HepG2 (cell line): ENCODE data around the gene DNAJB6. TPM values are rescaled to one million over a fixed set of nuclear protein-coding genes. Genes with fewer than 3 reads are reported as not detected.

Experiments
- ATAC-seq: fragments of 200-7000 bp; cut with Tn5 transposase; 3 replicates; pipeline ENCODE4 v1.9.1; 2020; ENCODE audit warnings: mild to moderate bottlenecking, moderate library complexity
- BruUV-seq: library from RNA; stranded (reverse); fragments of 400-500 nt; replicated peaks from 2 replicates; lab custom pipeline; 2021; lab: Mats Ljungman, UMichigan
- CTCF ChIA-PET: fragments of 300-600 bp; formaldehyde crosslinking; extraction: SDS; loops from one replicate; lab custom pipeline; 2021; ENCODE audit warnings: low total read pairs, inconsistent platforms, low intra/inter-chr PET ratio; lab: Yijun Ruan, JAX
- POLR2A ChIA-PET: fragments of 350-600 bp; sonication (Branson Sonifier 250); formaldehyde crosslinking; loops from one replicate; lab custom pipeline; 2020; ENCODE audit warnings: antibody characterized with exemption, inconsistent platforms; lab: Yijun Ruan, JAX
- DNase-seq: peaks from one replicate; pipeline ENCODE4 v3.0.0-alpha.2; 2015; ENCODE audit warnings: low spot score
- FAIRE-seq: peaks from 3 replicates; lab custom pipeline; 2011; peaks lifted over from hg19 to GRCh38; lab: Jason Lieb, UNC
- H2AFZ ChIP-seq: one replicate; pipeline ENCODE4 v1.6.1; 2011; ENCODE audit warnings: low read length, inconsistent platforms
- H3K27ac ChIP-seq: fragments of 300-600 bp; 3 replicates; pipeline ENCODE4 v1.8.0; 2011; ENCODE audit warnings: mixed run types, mild to moderate bottlenecking, mixed read lengths, low read length, inconsistent platforms; ENCODE audit not compliant: insufficient read depth; ENCODE audit errors: extremely low read length
- H3K27me3 ChIP-seq, 2 experiments: fragments of 200-600 bp in 1 of 2; 2 replicates in 1 of 2; 3 replicates in 1 of 2; pipeline versions ENCODE4 v1.6.0 to v1.8.0; 2011; ENCODE audit warnings: low read length in 2 of 2, mild to moderate bottlenecking in 2 of 2, moderate library complexity in 2 of 2, inconsistent platforms in 1 of 2; ENCODE audit not compliant: insufficient read depth in 2 of 2, control insufficient read depth in 1 of 2
- H3K36me3 ChIP-seq, 2 experiments: fragments of 200-600 bp in 1 of 2; replicated peaks in 1 of 2; 2 replicates in 1 of 2; 3 replicates in 1 of 2; pipeline versions ENCODE4 v1.5.1 to v1.8.0; 2011; ENCODE audit warnings: low read length in 2 of 2, inconsistent platforms in 1 of 2; ENCODE audit not compliant: insufficient read depth in 2 of 2, control insufficient read depth in 1 of 2
- H3K4me1 ChIP-seq: 2 replicates; pipeline ENCODE4 v1.5.1; 2012; ENCODE audit warnings: low read length, inconsistent platforms; ENCODE audit not compliant: insufficient read depth
- H3K4me2 ChIP-seq: 2 replicates; pipeline ENCODE4 v1.6.0; 2011; ENCODE audit warnings: low read depth, low read length, inconsistent platforms
- H3K4me3 ChIP-seq, 3 experiments: fragments of 200-600 bp in 1 of 3; sonication (generic), shearing (Covaris generic) in 1 of 3; replicated peaks in 1 of 3; 2 replicates each; pipeline ENCODE4 v1.5.1; 2011 to 2016; ENCODE audit warnings: low read length in 3 of 3, inconsistent platforms in 2 of 3, low read depth in 2 of 3, mild to moderate bottlenecking in 2 of 3, control low read depth in 1 of 3, mixed read lengths in 1 of 3; ENCODE audit not compliant: insufficient read depth in 1 of 3
- H3K79me2 ChIP-seq: one replicate; pipeline ENCODE4 v1.6.1; 2011; ENCODE audit warnings: low read length, inconsistent platforms; ENCODE audit not compliant: insufficient read depth
- H3K9ac ChIP-seq: 2 replicates; pipeline ENCODE4 v1.6.0; 2011; ENCODE audit warnings: mild to moderate bottlenecking, low read depth, low read length, inconsistent platforms; ENCODE audit not compliant: insufficient read depth
- H3K9me3 ChIP-seq: 2 replicates; pipeline ENCODE4 v1.5.1; 2012; ENCODE audit warnings: mild to moderate bottlenecking, low read length
- H4K20me1 ChIP-seq: 2 replicates; pipeline ENCODE4 v1.6.0; 2011; ENCODE audit warnings: inconsistent platforms, mild to moderate bottlenecking, low read length, moderate library complexity; ENCODE audit not compliant: insufficient read depth
- CREBL2 ChIP-seq: sonication (generic); formaldehyde crosslinking; IDR thresholded peaks from 2 replicates; pipeline ENCODE4 v1.8.1; 2023; ENCODE audit warnings: missing genetic modification reagents, mild to moderate bottlenecking, borderline replicate concordance
- CSRNP2 ChIP-seq: sonication (generic); formaldehyde crosslinking; conservative IDR thresholded peaks from 2 replicates; pipeline ENCODE4 v1.8.0; 2022; ENCODE audit warnings: low read depth, missing genetic modification reagents
- E2F2 ChIP-seq: sonication (generic); formaldehyde crosslinking; IDR thresholded peaks from 2 replicates; pipeline ENCODE4 v1.4.0; 2020; ENCODE audit warnings: missing genetic modification reagents, borderline replicate concordance
- ELF3 ChIP-seq: IDR thresholded peaks from 2 replicates; pipeline ENCODE4 v1.6.1; 2016; ENCODE audit warnings: missing genetic modification reagents, missing compliant biosample characterization
- HDAC2 ChIP-seq: sonication (generic); formaldehyde crosslinking; IDR thresholded peaks from 2 replicates; pipeline ENCODE4 v1.4.0; 2020; ENCODE audit warnings: missing genetic modification reagents
- POLR2A ChIP-seq, 2 experiments: IDR thresholded peaks; 2 replicates each; pipeline ENCODE4 v1.6.1; 2011; ENCODE audit warnings: low read depth in 2 of 2, low read length in 2 of 2, mild to moderate bottlenecking in 1 of 2, moderate library complexity in 1 of 2; ENCODE audit not compliant: insufficient read depth in 1 of 2
- POLR2G ChIP-seq: fragments of 200-400 bp; formaldehyde crosslinking; IDR thresholded peaks from 2 replicates; pipeline ENCODE4 v1.6.1; 2018; ENCODE audit warnings: mild to moderate bottlenecking, low read depth, low read length, moderate library complexity
- PRDM10 ChIP-seq: sonication (generic); formaldehyde crosslinking; IDR thresholded peaks from 2 replicates; pipeline ENCODE4 v1.4.0; 2020; ENCODE audit warnings: low read depth, missing genetic modification reagents
- RFX5 ChIP-seq: IDR thresholded peaks from 2 replicates; pipeline ENCODE4 v1.6.1; 2011; ENCODE audit warnings: low read depth, low read length, improper control_type of control experiment
- ZBTB21 ChIP-seq: sonication (generic); formaldehyde crosslinking; IDR thresholded peaks from 2 replicates; pipeline ENCODE4 v1.4.0; 2020; ENCODE audit warnings: missing genetic modification reagents
- ZNF441 ChIP-seq: sonication (generic); formaldehyde crosslinking; IDR thresholded peaks from 2 replicates; pipeline ENCODE4 v1.7.0; 2021; ENCODE audit warnings: missing genetic modification reagents, borderline replicate concordance
- ZNF562 ChIP-seq: sonication (generic); formaldehyde crosslinking; IDR thresholded peaks from 2 replicates; pipeline ENCODE4 v1.8.0; 2022; ENCODE audit warnings: missing genetic modification reagents, borderline replicate concordance
- ZZZ3 ChIP-seq: sonication (generic); formaldehyde crosslinking; IDR thresholded peaks from 2 replicates; pipeline ENCODE4 v1.4.0; 2020; ENCODE audit warnings: missing genetic modification reagents, mild to moderate bottlenecking, borderline replicate concordance
- WGBS: methylation state at CpG from one replicate; pipeline ENCODE4 v1.1.6; 2017; ENCODE audit warnings: low lambda C conversion rate; 5-methylcytosine and 5-hydroxymethylcytosine counted together
- in situ Hi-C: cut with HindIII; loops from 2 replicates; pipeline ENCODE4 v1.10.0; 2017; ENCODE audit warnings: low pct_unique_long_range_greater_than_20kb; ENCODE audit not compliant: extremely low pct_ligation_motif_present
- intact Hi-C: fragments of 100-400 bp; cut with micrococcal nuclease; formaldehyde crosslinking; loops from one replicate; pipeline ENCODE4 v1.10.0; 2022; ENCODE audit not compliant: unreplicated experiment
- polyA plus RNA-seq, 8 experiments: library from polyadenylated mRNA; depleted of rRNA in 3 of 8; stranded (reverse) in 7 of 8; unstranded in 1 of 8; fragments of >200 nt; fragmentation: Illumina TruSeq in 4 of 8; extraction: Trizol in 4 of 8; gene quantifications; 2 replicates each; pipeline versions ENCODE4 v1.2.1 to v1.2.3, GENCODE V29; 2011 to 2016; ENCODE audit warnings: low read depth in 4 of 8, missing spikeins in 1 of 8, mixed read lengths in 1 of 8; ENCODE audit not compliant: insufficient read depth in 1 of 8
- total RNA-seq, 5 experiments: library from RNA; depleted of rRNA; stranded (reverse); fragments of >200 nt; fragmentation: Illumina TruSeq; extraction: Trizol; gene quantifications; 2 replicates each; pipeline ENCODE4 v1.2.3, GENCODE V29; 2016; ENCODE audit warnings: low read depth in 1 of 5

DNAJB6 gene
- total and polyA plus RNA-seq, 2 of the 13 experiments (the other 11 are each of a cell fraction or from before 2014, with no cell fraction given) = 29.9 to 53.9 TPM

- TF ChIP-seq PRDM10 (CRISPR knock-in tag) = no peak
- no peak for TF ChIP-seq RFX5
Observed at GRCh38 chr7:157418204-157419034, 81.6 kb downstream of the DNAJB6 start (continued).

- POLR2A ChIA-PET = no interaction called here
- FAIRE-seq (no peak), ATAC-seq (no peak), DNase-seq (no peak)
- H3K27me3 ChIP-seq = no peaks in the 10 kb centered on the region
- 73% methylated on average over 3 of the region's 8 CpGs for WGBS
- H3K4me2 ChIP-seq = no peak overlapping the region
- TF ChIP-seq POLR2G (no peak), CSRNP2 (no peak), CREBL2 (CRISPR knock-in tag) (no peak), ZZZ3 (no peak), ZBTB21 (CRISPR knock-in tag) (no peak), ELF3 (CRISPR knock-in tag) (no peak), E2F2 (no peak), ZNF441 (CRISPR knock-in tag) (no peak), HDAC2 (CRISPR knock-in tag) (no peak), POLR2A (IDR thresholded peaks at IDR 0.05; ENCODE audit: insufficient read depth in 1 of 2, low read depth in 2 of 2, low read length in 2 of 2) (no peak), ZNF562 (CRISPR knock-in tag) (no peak)
- no peak overlapping the region for H3K27ac ChIP-seq
- in situ Hi-C loops (no loop called here), intact Hi-C loops (no loop called here)
- no peaks in the 10 kb centered on the region for H3K4me1 ChIP-seq
- no peaks in the 10 kb centered on the region for H3K79me2 ChIP-seq
- peaks cover 7 to 19% of the 10 kb centered on the region in 2 experiments; a peak in 3 of 5 replicates for H3K36me3 ChIP-seq
- H2AFZ ChIP-seq = no peak overlapping the region
- no peak overlapping the region for H3K4me3 ChIP-seq
- no peak overlapping the region for H3K9ac ChIP-seq
- CTCF ChIA-PET = no interaction called here
- no peaks in the 10 kb centered on the region for H3K9me3 ChIP-seq
- no peaks in the 10 kb centered on the region for H4K20me1 ChIP-seq
- no TSS peak for BruUV-seq
Observed at GRCh38 chr7:157419035-157419293, 82.2 kb downstream of the DNAJB6 start.
